ENCODE measurements around the gene LIM2.

- TF ChIP-seq CTCF (conservative IDR thresholded peaks at IDR 0.05; ENCODE audit: low read length): no peak
- no peak for TF ChIP-seq EZH2phosphoT487 (IDR thresholded peaks at IDR 0.05; ENCODE audit: borderline replicate concordance, low read depth, low read length)
Observed at GRCh38 chr19:51331716-51332115, 56.1 kb downstream of the LIM2 start.
